ENCODE measurements around the gene PABPC3.
A peak's percentile ranks its signal among the peaks of the same experiment; 100 is the strongest.

The PABPC3 gene

GRCh38 chr13:25131881-25132420 is 36.0 kb downstream of the PABPC3 start:
- peak overlapping the region; percentile 34 for H2AFZ ChIP-seq (ENCODE audit: low read length)
- H3K27ac ChIP-seq (replicated peaks; ENCODE audit: low read length) = no peak overlapping the region
- WGBS, 2 donors (ENCODE audit: extremely low coverage in 2 of 2, insufficient read length in 2 of 2, insufficient replicate concordance in 1 of 2) = no CpG with 5 or more reads among the region's 6 CpGs
- H3K79me1 ChIP-seq (ENCODE audit: low read depth, low read length) = no peaks in the 10 kb centered on the region
- no peak overlapping the region for H3K4me3 ChIP-seq (ENCODE audit: low read length in 2 of 2)
- no peak overlapping the region for H3K4me2 ChIP-seq (ENCODE audit: insufficient read depth, low read length, poor library complexity, severe bottlenecking)
- H3K18ac ChIP-seq (ENCODE audit: low read length) = no peak overlapping the region
- no peak overlapping the region for H4K8ac ChIP-seq (ENCODE audit: low read depth, low read length)
- H3K14ac ChIP-seq (ENCODE audit: low read length) = no peak overlapping the region
- H3K4me1 ChIP-seq (ENCODE audit: control insufficient read depth in 2 of 2, insufficient read depth in 1 of 2, low read depth in 1 of 2, low read length in 2 of 2) = peaks cover 3 to 5% of the 10 kb centered on the region in 2 donors
- H3K9me3 ChIP-seq (replicated peaks in 1 of 2; ENCODE audit: control insufficient read depth in 2 of 2, insufficient read depth in 1 of 2, low read depth in 1 of 2, low read length in 2 of 2) = peaks cover 0 to 5% of the 10 kb centered on the region in 2 donors
- no peak overlapping the region for H3K9ac ChIP-seq (ENCODE audit: low read depth, low read length, poor library complexity)
- H2BK15ac ChIP-seq (ENCODE audit: low read length) = no peak overlapping the region
- no peak overlapping the region for H3K4ac ChIP-seq (ENCODE audit: low read length)
- H2AK5ac ChIP-seq (ENCODE audit: low read depth, low read length) = no peak overlapping the region
- no peak overlapping the region for H4K91ac ChIP-seq (ENCODE audit: low read depth, low read length, poor library complexity)
- no peak overlapping the region for H3K23ac ChIP-seq (ENCODE audit: low read depth, low read length, poor library complexity)
- H2BK5ac ChIP-seq (ENCODE audit: low read length) = no peak overlapping the region
- H2BK12ac ChIP-seq (ENCODE audit: low read length) = no peak overlapping the region
- peaks cover 0 to 8% (median 0%) of the 10 kb centered on the region in 3 experiments for H3K27me3 ChIP-seq (ENCODE audit: control insufficient read depth in 3 of 3, insufficient read depth in 3 of 3, low read depth in 1 of 3, low read length in 3 of 3)
- no peak overlapping the region for H2BK120ac ChIP-seq (ENCODE audit: low read depth, low read length)
- DNase-seq (ENCODE audit: low spot score) = no peak
- no peaks in the 10 kb centered on the region for H3K36me3 ChIP-seq (replicated peaks in 1 of 2; ENCODE audit: control insufficient read depth in 2 of 2, insufficient read depth in 2 of 2, low read length in 2 of 2)

GRCh38 chr13:25132751-25133390 is 36.9 kb downstream of the PABPC3 start:
- peaks cover 0 to 14% (median 0%) of the 10 kb centered on the region in 3 experiments for H3K27me3 ChIP-seq (ENCODE audit: control insufficient read depth in 3 of 3, insufficient read depth in 3 of 3, low read depth in 1 of 3, low read length in 3 of 3)
- no peak overlapping the region for H3K27ac ChIP-seq (replicated peaks; ENCODE audit: low read length)
- WGBS, 2 donors (ENCODE audit: extremely low coverage in 2 of 2, insufficient read length in 2 of 2, insufficient replicate concordance in 1 of 2) = no CpG with 5 or more reads among the region's 5 CpGs

GRCh38 chr13:25135896-25136295 is 40.0 kb downstream of the PABPC3 start:
- no peak overlapping the region for H4K91ac ChIP-seq (ENCODE audit: low read depth, low read length, poor library complexity)
- H2BK12ac ChIP-seq (ENCODE audit: low read length) = no peak overlapping the region
- no peak overlapping the region for H3K4me2 ChIP-seq (ENCODE audit: insufficient read depth, low read length, poor library complexity, severe bottlenecking)
- H3K27ac ChIP-seq (replicated peaks; ENCODE audit: low read length) = no peak overlapping the region
- H3K18ac ChIP-seq (ENCODE audit: low read length) = no peak overlapping the region
- peaks cover 0 to 14% (median 0%) of the 10 kb centered on the region in 3 experiments for H3K27me3 ChIP-seq (ENCODE audit: control insufficient read depth in 3 of 3, insufficient read depth in 3 of 3, low read depth in 1 of 3, low read length in 3 of 3)
- H3K79me1 ChIP-seq (ENCODE audit: low read depth, low read length) = no peaks in the 10 kb centered on the region
- no peak overlapping the region for H2BK15ac ChIP-seq (ENCODE audit: low read length)
- DNase-seq (ENCODE audit: low spot score) = no peak
- no CpG with 5 or more reads among the region's 4 CpGs for WGBS, 2 donors (ENCODE audit: extremely low coverage in 2 of 2, insufficient read length in 2 of 2, insufficient replicate concordance in 1 of 2)
- H3K4ac ChIP-seq (ENCODE audit: low read length) = no peak overlapping the region
- H3K9me3 ChIP-seq (replicated peaks in 1 of 2; ENCODE audit: control insufficient read depth in 2 of 2, insufficient read depth in 1 of 2, low read depth in 1 of 2, low read length in 2 of 2) = peaks cover 0 to 5% of the 10 kb centered on the region in 2 donors
- H3K36me3 ChIP-seq (replicated peaks in 1 of 2; ENCODE audit: control insufficient read depth in 2 of 2, insufficient read depth in 2 of 2, low read length in 2 of 2) = no peaks in the 10 kb centered on the region
- H3K4me3 ChIP-seq (ENCODE audit: low read length in 2 of 2) = no peak overlapping the region
- no peak overlapping the region for H3K23ac ChIP-seq (ENCODE audit: low read depth, low read length, poor library complexity)
- H3K4me1 ChIP-seq (ENCODE audit: control insufficient read depth in 2 of 2, insufficient read depth in 1 of 2, low read depth in 1 of 2, low read length in 2 of 2) = peaks cover 3 to 5% of the 10 kb centered on the region in 2 donors
- no peak overlapping the region for H4K8ac ChIP-seq (ENCODE audit: low read depth, low read length)
- H2AFZ ChIP-seq (ENCODE audit: low read length) = no peak overlapping the region
- no peak overlapping the region for H2BK5ac ChIP-seq (ENCODE audit: low read length)
- no peak overlapping the region for H3K9ac ChIP-seq (ENCODE audit: low read depth, low read length, poor library complexity)
- H2AK5ac ChIP-seq (ENCODE audit: low read depth, low read length) = no peak overlapping the region
- no peak overlapping the region for H2BK120ac ChIP-seq (ENCODE audit: low read depth, low read length)
- no peak overlapping the region for H3K14ac ChIP-seq (ENCODE audit: low read length)

More at GRCh38 chr13:25132751-25133390, 36.9 kb downstream of the PABPC3 start:
- H3K4ac ChIP-seq (ENCODE audit: low read length) = no peak overlapping the region
- no peak overlapping the region for H3K4me3 ChIP-seq (ENCODE audit: low read length in 2 of 2)
- no peak overlapping the region for H3K14ac ChIP-seq (ENCODE audit: low read length)
- no peak overlapping the region for H3K4me2 ChIP-seq (ENCODE audit: insufficient read depth, low read length, poor library complexity, severe bottlenecking)
- no peak overlapping the region for H2BK5ac ChIP-seq (ENCODE audit: low read length)
- no peaks in the 10 kb centered on the region for H3K36me3 ChIP-seq (replicated peaks in 1 of 2; ENCODE audit: control insufficient read depth in 2 of 2, insufficient read depth in 2 of 2, low read length in 2 of 2)
- H2BK120ac ChIP-seq (ENCODE audit: low read depth, low read length) = no peak overlapping the region
- H2BK15ac ChIP-seq (ENCODE audit: low read length) = no peak overlapping the region
- H3K79me1 ChIP-seq (ENCODE audit: low read depth, low read length) = no peaks in the 10 kb centered on the region
- no peak overlapping the region for H2AK5ac ChIP-seq (ENCODE audit: low read depth, low read length)
- H3K18ac ChIP-seq (ENCODE audit: low read length) = no peak overlapping the region
- H3K9me3 ChIP-seq (replicated peaks in 1 of 2; ENCODE audit: control insufficient read depth in 2 of 2, insufficient read depth in 1 of 2, low read depth in 1 of 2, low read length in 2 of 2) = peaks cover 0 to 5% of the 10 kb centered on the region in 2 donors
- H3K4me1 ChIP-seq (ENCODE audit: control insufficient read depth in 2 of 2, insufficient read depth in 1 of 2, low read depth in 1 of 2, low read length in 2 of 2) = peaks cover 3 to 5% of the 10 kb centered on the region in 2 donors
- no peak overlapping the region for H4K91ac ChIP-seq (ENCODE audit: low read depth, low read length, poor library complexity)
- H2BK12ac ChIP-seq (ENCODE audit: low read length) = no peak overlapping the region
- no peak for DNase-seq (ENCODE audit: low spot score)
- H4K8ac ChIP-seq (ENCODE audit: low read depth, low read length) = no peak overlapping the region
- no peak overlapping the region for H3K23ac ChIP-seq (ENCODE audit: low read depth, low read length, poor library complexity)
- H3K9ac ChIP-seq (ENCODE audit: low read depth, low read length, poor library complexity) = no peak overlapping the region
- no peak overlapping the region for H2AFZ ChIP-seq (ENCODE audit: low read length)

GRCh38 chr13:25136880-25137787 is 41.2 kb downstream of the PABPC3 start:
- Histone ChIP-seq H3K4me1 (ENCODE audit: control insufficient read depth in 2 of 2, insufficient read depth in 1 of 2, low read depth in 1 of 2, low read length in 2 of 2) (peaks cover 0 to 2% of the 10 kb centered on the region in 2 donors), H3K36me3 (replicated peaks in 1 of 2; ENCODE audit: control insufficient read depth in 2 of 2, insufficient read depth in 2 of 2, low read length in 2 of 2) (no peaks in the 10 kb centered on the region), H2BK12ac (ENCODE audit: low read length) (no peak overlapping the region), H3K14ac (ENCODE audit: low read length) (no peak overlapping the region), H3K23ac (ENCODE audit: low read depth, low read length, poor library complexity) (no peak overlapping the region), H3K18ac (ENCODE audit: low read length) (no peak overlapping the region), H2BK5ac (ENCODE audit: low read length) (no peak overlapping the region), H2BK120ac (ENCODE audit: low read depth, low read length) (no peak overlapping the region), H2BK15ac (ENCODE audit: low read length) (no peak overlapping the region), H3K27ac (replicated peaks; ENCODE audit: low read length) (no peak overlapping the region), H3K4ac (ENCODE audit: low read length) (no peak overlapping the region), H4K91ac (ENCODE audit: low read depth, low read length, poor library complexity) (no peak overlapping the region), H4K8ac (ENCODE audit: low read depth, low read length) (no peak overlapping the region), H3K9ac (ENCODE audit: low read depth, low read length, poor library complexity) (no peak overlapping the region), H2AFZ (ENCODE audit: low read length) (peak overlapping the region; percentile 43), H3K27me3 (ENCODE audit: control insufficient read depth in 3 of 3, insufficient read depth in 3 of 3, low read depth in 1 of 3, low read length in 3 of 3) (peaks cover 0 to 14% (median 0%) of the 10 kb centered on the region in 3 experiments), H2AK5ac (ENCODE audit: low read depth, low read length) (no peak overlapping the region), H3K79me1 (ENCODE audit: low read depth, low read length) (no peaks in the 10 kb centered on the region), H3K4me3 (ENCODE audit: low read length in 2 of 2) (no peak overlapping the region), H3K4me2 (ENCODE audit: insufficient read depth, low read length, poor library complexity, severe bottlenecking) (peak overlapping the region; percentile 19), H3K9me3 (replicated peaks in 1 of 2; ENCODE audit: control insufficient read depth in 2 of 2, insufficient read depth in 1 of 2, low read depth in 1 of 2, low read length in 2 of 2) (peaks cover 0 to 5% of the 10 kb centered on the region in 2 donors)
- no CpG with 5 or more reads among the region's 15 CpGs for WGBS, 2 donors (ENCODE audit: extremely low coverage in 2 of 2, insufficient read length in 2 of 2, insufficient replicate concordance in 1 of 2)
- no peak for DNase-seq (ENCODE audit: low spot score)

Data from neuronal stem cell (in vitro differentiated cells).